H1 (cell line): ENCODE data around the gene LMX1B. TPM values are rescaled to one million over a fixed set of nuclear protein-coding genes. Genes with fewer than 3 reads are reported as not detected.
A peak's percentile ranks its signal among the peaks of the same experiment; 100 is the strongest.

ENCODE experiments used
- CTCF ChIA-PET: fragments of 300-600 bp; sonication (Branson Sonifier 250); formaldehyde crosslinking; loops from one replicate; lab custom pipeline; 2021; ENCODE audit not compliant: partially characterized antibody; lab: Charles Lee
- POLR2A ChIA-PET: fragments of 300-600 bp; sonication (Branson Sonifier 250); formaldehyde crosslinking; loops from one replicate; lab custom pipeline; 2021; ENCODE audit warnings: inconsistent platforms; ENCODE audit not compliant: partially characterized antibody; lab: Charles Lee
- DNase-seq, 2 experiments: peaks; one replicate each; pipeline versions ENCODE4 v3.0.0 to v3.0.0-alpha.2; 2010 to 2022; ENCODE audit warnings: low spot score in 2 of 2, low read depth in 1 of 2, mixed read lengths in 1 of 2
- FAIRE-seq: peaks from 2 replicates; lab custom pipeline; 2011; peaks lifted over from hg19 to GRCh38; lab: Jason Lieb, UNC
- H2AFZ ChIP-seq: 2 replicates; pipeline ENCODE4 v1.8.1; 2012; ENCODE audit warnings: low read length, inconsistent platforms
- H2AK5ac ChIP-seq: 2 replicates; pipeline ENCODE4 v1.6.1; 2013; ENCODE audit warnings: low read depth, low read length
- H2BK120ac ChIP-seq: replicated peaks from 2 replicates; pipeline ENCODE3; 2013; ENCODE audit warnings: low read depth, low read length, inconsistent platforms
- H2BK12ac ChIP-seq: 2 replicates; pipeline ENCODE4 v1.6.1; 2013; ENCODE audit warnings: low read depth, low read length
- H2BK15ac ChIP-seq: 2 replicates; pipeline ENCODE4 v1.6.1; 2013; ENCODE audit warnings: low read length
- H2BK20ac ChIP-seq: 2 replicates; pipeline ENCODE4 v1.6.1; 2013; ENCODE audit warnings: low read length
- H2BK5ac ChIP-seq: 2 replicates; pipeline ENCODE4 v1.6.1; 2013; ENCODE audit warnings: low read depth, low read length
- H3K14ac ChIP-seq: 2 replicates; pipeline ENCODE4 v1.6.1; 2013; ENCODE audit warnings: inconsistent platforms; ENCODE audit not compliant: insufficient read length
- H3K18ac ChIP-seq: 2 replicates; pipeline ENCODE4 v1.6.1; 2013; ENCODE audit warnings: low read length; ENCODE audit errors: extremely low read depth
- H3K23ac ChIP-seq: 2 replicates; pipeline ENCODE4 v1.6.1; 2013; ENCODE audit warnings: inconsistent platforms; ENCODE audit not compliant: insufficient read length
- H3K23me2 ChIP-seq: 2 replicates; pipeline ENCODE4 v1.6.1; 2013; ENCODE audit warnings: low read depth, low read length
- H3K27ac ChIP-seq: 2 replicates; pipeline ENCODE4 v1.6.1; 2011; ENCODE audit warnings: low read depth, low read length, inconsistent platforms
- H3K27me3 ChIP-seq, 4 experiments: replicated peaks in 1 of 4; 1 replicate in 1 of 4; 2 replicates in 3 of 4; pipeline versions ENCODE4 v1.6.1 to v1.8.1; 2011 to 2013; ENCODE audit warnings: low read length in 3 of 4, mild to moderate bottlenecking in 3 of 4, inconsistent platforms in 2 of 4, mixed read lengths in 2 of 4, moderate library complexity in 1 of 4; ENCODE audit not compliant: control insufficient read depth in 3 of 4, insufficient read depth in 3 of 4; ENCODE audit errors: extremely low read depth in 1 of 4
- H3K36me3 ChIP-seq, 4 experiments: 2 replicates each; pipeline versions ENCODE4 v1.6.1 to v1.8.1; 2011 to 2013; ENCODE audit warnings: mild to moderate bottlenecking in 4 of 4, low read length in 3 of 4, moderate library complexity in 2 of 4, control low read depth in 1 of 4, inconsistent platforms in 1 of 4; ENCODE audit not compliant: insufficient read depth in 4 of 4, control insufficient read depth in 2 of 4
- H3K4ac ChIP-seq: replicated peaks from 2 replicates; pipeline ENCODE3; 2013; ENCODE audit warnings: low read length, low read depth, mixed read lengths, inconsistent platforms; ENCODE audit not compliant: insufficient read length
- H3K4me1 ChIP-seq, 4 experiments: replicated peaks in 1 of 4; 1 replicate in 1 of 4; 2 replicates in 3 of 4; pipeline versions ENCODE4 v1.6.1 to v1.8.1; 2011 to 2013; ENCODE audit warnings: low read length in 3 of 4, inconsistent platforms in 2 of 4, mixed read lengths in 1 of 4; ENCODE audit not compliant: insufficient read depth in 4 of 4, control insufficient read depth in 3 of 4
- H3K4me2 ChIP-seq, 2 experiments: 2 replicates each; pipeline versions ENCODE4 v1.6.1 to v1.8.1; 2011 to 2013; ENCODE audit warnings: low read depth in 2 of 2, low read length in 2 of 2, control low read depth in 1 of 2, inconsistent platforms in 1 of 2, mild to moderate bottlenecking in 1 of 2; ENCODE audit not compliant: insufficient read depth in 1 of 2
- H3K4me3 ChIP-seq, 4 experiments: fragments of 200-600, 300-600 bp in 1 of 4; sonication (generic), shearing (Covaris generic), sonication (Bioruptor Twin) in 1 of 4; 2 replicates each; pipeline versions ENCODE4 v1.5.1 to v1.8.1; 2011 to 2016; ENCODE audit warnings: low read length in 4 of 4, low read depth in 3 of 4, control low read depth in 2 of 4, inconsistent platforms in 2 of 4, mild to moderate bottlenecking in 2 of 4, mixed read lengths in 1 of 4, moderate library complexity in 1 of 4; ENCODE audit not compliant: insufficient read depth in 2 of 4; ENCODE audit errors: extremely low read depth in 1 of 4
- H3K56ac ChIP-seq: replicated peaks from 2 replicates; pipeline ENCODE3; 2013; ENCODE audit warnings: low read depth, mild to moderate bottlenecking, mixed read lengths, low read length, inconsistent platforms; ENCODE audit not compliant: insufficient read length
- H3K79me1 ChIP-seq: 2 replicates; pipeline ENCODE4 v1.6.1; 2013; ENCODE audit warnings: low read depth, low read length, control low read depth
- H3K79me2 ChIP-seq, 2 experiments: 2 replicates each; pipeline versions ENCODE4 v1.6.1 to v1.8.1; 2012 to 2013; ENCODE audit warnings: low read length in 2 of 2, mild to moderate bottlenecking in 2 of 2, inconsistent platforms in 1 of 2; ENCODE audit not compliant: insufficient read depth in 2 of 2, control insufficient read depth in 1 of 2
- H3K9ac ChIP-seq, 4 experiments: replicated peaks in 1 of 4; 1 replicate in 1 of 4; 2 replicates in 3 of 4; pipeline versions ENCODE4 v1.6.1 to v1.8.1; 2011 to 2013; ENCODE audit warnings: low read depth in 3 of 4, low read length in 3 of 4, control low read depth in 2 of 4, mild to moderate bottlenecking in 2 of 4, moderate library complexity in 2 of 4, inconsistent platforms in 1 of 4; ENCODE audit errors: extremely low read depth in 1 of 4
- H3K9me3 ChIP-seq, 2 experiments: 2 replicates each; pipeline versions ENCODE4 v1.6.1 to v1.8.1; 2012 to 2013; ENCODE audit warnings: mild to moderate bottlenecking in 2 of 2, moderate library complexity in 2 of 2, control low read depth in 1 of 2, inconsistent platforms in 1 of 2, low read depth in 1 of 2, low read length in 1 of 2, mixed read lengths in 1 of 2; ENCODE audit not compliant: insufficient read depth in 2 of 2
- H4K20me1 ChIP-seq, 2 experiments: replicated peaks in 1 of 2; 2 replicates each; pipeline versions ENCODE3 to v1.8.1; 2011 to 2013; ENCODE audit warnings: inconsistent platforms in 2 of 2, low read length in 2 of 2, mild to moderate bottlenecking in 1 of 2; ENCODE audit not compliant: insufficient read depth in 2 of 2, control insufficient read depth in 1 of 2
- H4K5ac ChIP-seq: 2 replicates; pipeline ENCODE4 v1.6.1; 2013; ENCODE audit warnings: low read length, low read depth, mixed read lengths, inconsistent platforms; ENCODE audit not compliant: insufficient read length
- H4K8ac ChIP-seq: 2 replicates; pipeline ENCODE4 v1.8.0; 2013; ENCODE audit warnings: mild to moderate bottlenecking, moderate library complexity, low read length, inconsistent platforms; ENCODE audit not compliant: insufficient read depth; ENCODE audit errors: extremely low read depth
- H4K91ac ChIP-seq: replicated peaks from 2 replicates; pipeline ENCODE3; 2013; ENCODE audit warnings: low read length, mixed read lengths, inconsistent platforms; ENCODE audit not compliant: insufficient read length
- KDM4A ChIP-seq: IDR thresholded peaks from one replicate; pipeline ENCODE4 v1.7.1; 2012; ENCODE audit warnings: low read depth, mild to moderate bottlenecking, moderate library complexity, low read length, inconsistent platforms; ENCODE audit not compliant: severe bottlenecking
- MAX ChIP-seq: IDR thresholded peaks from 2 replicates; pipeline ENCODE4 v1.6.1; 2012; ENCODE audit warnings: inconsistent platforms
- POLR2AphosphoS5 ChIP-seq: IDR thresholded peaks from 2 replicates; pipeline ENCODE4 v1.6.1; 2011; ENCODE audit warnings: low read depth, low read length
- RAD21 ChIP-seq, 2 experiments: IDR thresholded peaks in 1 of 2; conservative IDR thresholded peaks in 1 of 2; 2 replicates each; pipeline ENCODE4 v1.6.1; 2011; ENCODE audit warnings: low read depth in 2 of 2, low read length in 2 of 2, improper control_type of control experiment in 1 of 2, inconsistent platforms in 1 of 2, mild to moderate bottlenecking in 1 of 2, moderate library complexity in 1 of 2
- RBBP5 ChIP-seq: IDR thresholded peaks from 2 replicates; pipeline ENCODE4 v1.7.1; 2012; ENCODE audit warnings: low read depth, mild to moderate bottlenecking, inconsistent platforms, low read length, moderate library complexity, borderline replicate concordance
- RFX5 ChIP-seq: IDR thresholded peaks from 2 replicates; pipeline ENCODE4 v1.6.1; 2011; ENCODE audit warnings: low read depth, low read length, improper control_type of control experiment, borderline replicate concordance
- SIN3A ChIP-seq, 2 experiments: IDR thresholded peaks in 1 of 2; conservative IDR thresholded peaks in 1 of 2; 2 replicates each; pipeline ENCODE4 v1.6.1; 2011 to 2012; ENCODE audit warnings: low read length in 2 of 2, improper control_type of control experiment in 1 of 2, low read depth in 1 of 2, mild to moderate bottlenecking in 1 of 2
- SP4 ChIP-seq: IDR thresholded peaks from 2 replicates; pipeline ENCODE4 v1.6.1; 2012; ENCODE audit warnings: low read length, inconsistent platforms
- WGBS, 2 experiments: shearing (Covaris generic) in 1 of 2; methylation state at CpG; one replicate each; pipeline versions ENCODE4 v1.1.6 to v1.1.7; 2013 to 2015; ENCODE audit warnings: low lambda C conversion rate in 2 of 2, mixed read lengths in 2 of 2, inconsistent platforms in 1 of 2, low coverage in 1 of 2, missing lambda C conversion rate in 1 of 2; ENCODE audit not compliant: insufficient replicate concordance in 2 of 2, insufficient coverage in 1 of 2, insufficient read length in 1 of 2; ENCODE audit errors: extremely low coverage in 1 of 2, missing lambda C conversion rate in 1 of 2; 5-methylcytosine and 5-hydroxymethylcytosine counted together
- polyA plus RNA-seq, 7 experiments: library from polyadenylated mRNA; depleted of rRNA in 3 of 7; stranded (reverse) in 5 of 7; unstranded in 2 of 7; fragments of >200 nt in 5 of 7; fragments of 200-250 nt in 2 of 7; gene quantifications; 1 replicate in 5 of 7; 2 replicates in 1 of 7; 4 replicates in 1 of 7; pipeline versions ENCODE4 v1.2.1 to v1.2.3, GENCODE V29; 2011 to 2013; ENCODE audit warnings: missing spikeins in 2 of 7, mixed read lengths in 2 of 7
- total RNA-seq: library from RNA; stranded (reverse); fragmentation: NEBNext Ultra II Directional; extraction: Animal tissue kit (Norgen Biotek cat#: 25700); gene quantifications from 2 replicates; pipeline ENCODE4 v1.2.1, GENCODE V29; 2021

LMX1B gene
- total and polyA plus RNA-seq, 2 of the 8 experiments (the other 6 are each of a cell fraction or from before 2014, with no cell fraction given) = 0.09 to 0.37 TPM

DNA sequence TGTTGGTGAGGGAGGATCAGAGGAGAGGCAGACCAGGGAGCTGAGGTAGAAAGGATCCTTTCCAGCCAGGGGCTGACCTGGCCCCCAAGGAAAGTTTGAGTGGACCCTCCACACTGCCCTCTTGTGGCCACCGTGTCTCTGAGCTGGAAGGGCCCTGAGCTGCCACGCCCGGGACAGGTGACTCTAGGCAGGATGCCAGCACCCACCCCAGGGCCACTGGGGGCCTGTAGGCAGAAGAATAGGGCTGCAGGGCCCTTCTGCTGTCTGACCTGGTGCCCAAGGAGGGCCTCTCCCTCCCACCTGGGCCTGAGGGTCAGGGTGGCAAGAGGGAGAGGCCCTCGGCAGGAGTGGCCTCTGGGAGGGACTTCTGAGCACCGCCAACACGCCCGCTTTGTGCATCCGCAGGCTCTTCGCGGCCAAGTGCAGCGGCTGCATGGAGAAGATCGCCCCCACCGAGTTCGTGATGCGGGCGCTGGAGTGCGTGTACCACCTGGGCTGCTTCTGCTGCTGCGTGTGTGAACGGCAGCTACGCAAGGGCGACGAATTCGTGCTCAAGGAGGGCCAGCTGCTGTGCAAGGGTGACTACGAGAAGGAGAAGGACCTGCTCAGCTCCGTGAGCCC, 76.8 kb downstream of the LMX1B start:
- Histone ChIP-seq H3K18ac (no peak overlapping the region), H2BK120ac (no peak overlapping the region), H3K4me1 (peaks cover 0 to 11% (median 3%) of the 10 kb centered on the region in 4 experiments; a peak in 5 of 7 replicates), H3K36me3 (no peaks in the 10 kb centered on the region), H3K79me2 (no peaks in the 10 kb centered on the region), H2BK20ac (peak overlapping the region; percentile 3; the same call in 1 of the 2 replicates), H4K8ac (no peak overlapping the region), H3K4me3 (no peak overlapping the region), H2BK5ac (no peak overlapping the region), H3K4me2 (no peak overlapping the region), H3K4ac (no peak overlapping the region), H2AFZ (no peak overlapping the region), H3K23ac (no peak overlapping the region), H3K14ac (no peak overlapping the region), H4K91ac (peak overlapping the region; percentile 69), H3K27ac (no peak overlapping the region), H3K9ac (no peak overlapping the region), H3K27me3 (peaks cover 0 to 8% (median 3%) of the 10 kb centered on the region in 4 experiments; a peak in 3 of 7 replicates), H2BK15ac (peak overlapping the region; percentile 89; the same call in 1 of the 2 replicates), H3K23me2 (no peaks in the 10 kb centered on the region), H3K79me1 (no peaks in the 10 kb centered on the region), H4K20me1 (peaks cover 0 to 4% of the 10 kb centered on the region in 2 experiments), H2BK12ac (peak overlapping the region; percentile 89; the same call in 1 of the 2 replicates), H4K5ac (no peak overlapping the region), H3K56ac (no peak overlapping the region), H2AK5ac (no peak overlapping the region), H3K9me3 (no peaks in the 10 kb centered on the region)
- POLR2A ChIA-PET = interaction anchor here (0.7 to 1.5 kb wide), 4 partner anchors 20 to 66 kb away, joined by 3 to 5 read pairs (median 4); no protein-coding TSS in a partner anchor
- CTCF ChIA-PET = interaction anchor here (0.6 to 23.0 kb wide), 38 partner anchors 8 to 378 kb away, joined by 3 to 323 read pairs (median 8); partner anchors contain the start of gene LMX1B
- peak; percentile 19 for FAIRE-seq
- 68% methylated on average over 23 of the region's 25 CpGs; no CpG with 5 or more reads in 1 of the 2 experiments for WGBS, 2 experiments
- DNase-seq = peak in 1 of 2 experiments; percentile 95
- TF ChIP-seq POLR2AphosphoS5 (no peak), KDM4A (no peak), RAD21 (IDR thresholded peaks at IDR 0.05 in 1 of 2, conservative IDR thresholded peaks at IDR 0.05 in 1 of 2; ENCODE audit: low read depth in 2 of 2, low read length in 2 of 2) (peak; percentile 71 to 83), MAX (no peak), SP4 (no peak), SIN3A (conservative IDR thresholded peaks at IDR 0.05 in 1 of 2, IDR thresholded peaks at IDR 0.05 in 1 of 2; ENCODE audit: low read depth in 1 of 2, low read length in 2 of 2) (no peak), RBBP5 (no peak), RFX5 (no peak)
